Measurements from ENCODE around the gene GPI. TPM values are rescaled to one million over a fixed set of nuclear protein-coding genes. Genes with fewer than 3 reads are reported as not detected.
A peak's percentile ranks its signal among the peaks of the same experiment; 100 is the strongest.

GPI gene
- total RNA-seq, 4 donors from 2014 or later = 86.6 to 324 (median 222) TPM

DNA sequence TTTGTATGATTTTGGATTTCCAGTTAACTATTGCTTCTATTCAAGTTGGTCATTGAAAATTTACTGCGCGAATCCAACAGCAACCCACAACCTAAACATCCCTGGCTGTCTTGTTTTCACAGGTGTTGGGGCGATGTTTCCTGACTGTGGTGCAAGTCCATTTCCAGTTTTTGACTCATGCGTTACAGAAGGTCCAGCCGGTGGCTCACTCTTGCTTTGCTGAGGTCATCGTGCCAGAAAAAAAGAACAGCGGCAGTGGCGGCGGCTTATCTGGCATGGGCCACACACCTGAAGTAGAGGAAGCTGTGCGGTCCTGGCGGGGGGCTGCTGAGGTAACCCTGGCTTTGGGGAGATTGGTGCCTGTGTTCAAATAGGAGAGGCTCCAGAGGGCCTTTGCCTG lies 45.2 kb upstream of the GPI start:
- H3K27ac ChIP-seq = peak overlapping the region in 2 of 4 donors; percentile 35 to 38
- TF ChIP-seq POLR2AphosphoS5 (IDR thresholded peaks at IDR 0.05) (no peak), POLR2A (IDR thresholded peaks at IDR 0.05) (no peak), EP300 (IDR thresholded peaks at IDR 0.05) (no peak)
- TF ChIP-seq, protein P1, sequence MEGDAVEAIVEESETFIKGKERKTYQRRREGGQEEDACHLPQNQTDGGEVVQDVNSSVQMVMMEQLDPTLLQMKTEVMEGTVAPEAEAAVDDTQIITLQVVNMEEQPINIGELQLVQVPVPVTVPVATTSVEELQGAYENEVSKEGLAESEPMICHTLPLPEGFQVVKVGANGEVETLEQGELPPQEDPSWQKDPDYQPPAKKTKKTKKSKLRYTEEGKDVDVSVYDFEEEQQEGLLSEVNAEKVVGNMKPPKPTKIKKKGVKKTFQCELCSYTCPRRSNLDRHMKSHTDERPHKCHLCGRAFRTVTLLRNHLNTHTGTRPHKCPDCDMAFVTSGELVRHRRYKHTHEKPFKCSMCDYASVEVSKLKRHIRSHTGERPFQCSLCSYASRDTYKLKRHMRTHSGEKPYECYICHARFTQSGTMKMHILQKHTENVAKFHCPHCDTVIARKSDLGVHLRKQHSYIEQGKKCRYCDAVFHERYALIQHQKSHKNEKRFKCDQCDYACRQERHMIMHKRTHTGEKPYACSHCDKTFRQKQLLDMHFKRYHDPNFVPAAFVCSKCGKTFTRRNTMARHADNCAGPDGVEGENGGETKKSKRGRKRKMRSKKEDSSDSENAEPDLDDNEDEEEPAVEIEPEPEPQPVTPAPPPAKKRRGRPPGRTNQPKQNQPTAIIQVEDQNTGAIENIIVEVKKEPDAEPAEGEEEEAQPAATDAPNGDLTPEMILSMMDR (IDR thresholded peaks at IDR 0.05) = no peak
- no peaks in the 10 kb centered on the region for H3K9me3 ChIP-seq
- H3K4me3 ChIP-seq = no peak overlapping the region
- H3K27me3 ChIP-seq = no peaks in the 10 kb centered on the region
- H3K36me3 ChIP-seq = peaks cover 0 to 46% of the 10 kb centered on the region in 2 donors
- WGBS, 2 donors (ENCODE audit: low coverage in 1 of 2) = 84 to 100% methylated on average over 3 to 11 of the region's 11 CpGs
- ATAC-seq = peak; percentile 39
- H3K4me1 ChIP-seq = peaks cover 0 to 19% (median 0%) of the 10 kb centered on the region in 3 donors

DNA sequence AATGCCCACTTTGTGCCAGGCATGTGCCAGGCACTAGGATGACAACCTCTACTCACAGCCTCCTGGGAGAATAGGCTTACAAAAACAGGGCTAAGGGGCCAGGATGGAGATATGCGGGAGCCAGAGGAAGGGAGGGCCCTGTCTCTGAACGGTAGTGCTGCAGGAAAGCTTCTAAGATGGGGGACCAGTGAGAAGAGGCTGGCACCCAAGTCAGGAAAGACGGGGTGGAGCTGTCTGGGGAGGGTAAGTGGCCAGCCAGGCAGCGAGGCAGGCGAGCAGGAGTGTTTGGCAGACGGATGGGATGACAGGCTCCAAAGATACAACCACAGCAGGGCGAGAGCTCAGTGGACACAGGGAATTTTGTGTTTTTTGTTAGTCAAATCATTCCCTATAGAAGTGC lies 44.7 kb upstream of the GPI start:
- H3K27me3 ChIP-seq = no peaks in the 10 kb centered on the region
- H3K4me1 ChIP-seq = peaks cover 0 to 19% (median 0%) of the 10 kb centered on the region in 3 donors
- no peaks in the 10 kb centered on the region for H3K9me3 ChIP-seq
- 75 to 91% methylated on average over 7 of the region's 7 CpGs for WGBS, 2 donors (ENCODE audit: low coverage in 1 of 2)
- H3K4me3 ChIP-seq = no peak overlapping the region
- peaks cover 0 to 51% of the 10 kb centered on the region in 2 donors for H3K36me3 ChIP-seq
- ATAC-seq = no peak
- TF ChIP-seq EP300 (IDR thresholded peaks at IDR 0.05) (no peak), POLR2A (IDR thresholded peaks at IDR 0.05) (no peak), POLR2AphosphoS5 (IDR thresholded peaks at IDR 0.05) (no peak)
- TF ChIP-seq, protein P1 (IDR thresholded peaks at IDR 0.05) = no peak
- H3K27ac ChIP-seq = peak overlapping the region in 2 of 4 donors; percentile 35 to 38

DNA sequence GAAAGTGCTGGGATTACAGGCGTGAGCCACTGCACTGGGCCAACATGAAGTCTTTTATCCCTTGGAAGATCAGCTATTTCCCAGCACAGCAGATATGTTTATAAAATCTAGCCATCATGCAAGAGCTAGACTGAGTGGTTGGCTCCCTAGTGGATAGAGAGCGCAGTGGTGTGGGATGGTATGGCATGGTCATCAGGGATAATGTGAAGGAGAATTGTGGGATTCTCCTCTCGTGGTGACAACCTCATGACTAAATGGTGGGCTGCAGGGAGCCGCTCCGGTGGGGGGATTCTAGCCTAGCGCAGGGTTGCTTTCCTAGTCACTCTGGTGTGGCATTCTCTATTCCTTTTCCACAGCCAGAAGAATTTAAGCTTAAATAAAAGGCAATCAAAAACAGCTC lies 43.3 kb upstream of the GPI start:
- Histone ChIP-seq H3K36me3 (peaks cover 0 to 65% of the 10 kb centered on the region in 2 donors), H3K9me3 (no peaks in the 10 kb centered on the region), H3K27me3 (no peaks in the 10 kb centered on the region), H3K27ac (no peak overlapping the region), H3K4me3 (no peak overlapping the region), H3K4me1 (peaks cover 0 to 19% (median 0%) of the 10 kb centered on the region in 3 donors)
- TF ChIP-seq POLR2AphosphoS5 (IDR thresholded peaks at IDR 0.05) (no peak), POLR2A (IDR thresholded peaks at IDR 0.05) (no peak), EP300 (IDR thresholded peaks at IDR 0.05) (no peak)
- TF ChIP-seq, protein P1 (IDR thresholded peaks at IDR 0.05) = no peak
- WGBS, 2 donors (ENCODE audit: low coverage in 1 of 2) = 63 to 97% methylated on average over 4 to 5 of the region's 6 CpGs
- no peak for ATAC-seq

DNA sequence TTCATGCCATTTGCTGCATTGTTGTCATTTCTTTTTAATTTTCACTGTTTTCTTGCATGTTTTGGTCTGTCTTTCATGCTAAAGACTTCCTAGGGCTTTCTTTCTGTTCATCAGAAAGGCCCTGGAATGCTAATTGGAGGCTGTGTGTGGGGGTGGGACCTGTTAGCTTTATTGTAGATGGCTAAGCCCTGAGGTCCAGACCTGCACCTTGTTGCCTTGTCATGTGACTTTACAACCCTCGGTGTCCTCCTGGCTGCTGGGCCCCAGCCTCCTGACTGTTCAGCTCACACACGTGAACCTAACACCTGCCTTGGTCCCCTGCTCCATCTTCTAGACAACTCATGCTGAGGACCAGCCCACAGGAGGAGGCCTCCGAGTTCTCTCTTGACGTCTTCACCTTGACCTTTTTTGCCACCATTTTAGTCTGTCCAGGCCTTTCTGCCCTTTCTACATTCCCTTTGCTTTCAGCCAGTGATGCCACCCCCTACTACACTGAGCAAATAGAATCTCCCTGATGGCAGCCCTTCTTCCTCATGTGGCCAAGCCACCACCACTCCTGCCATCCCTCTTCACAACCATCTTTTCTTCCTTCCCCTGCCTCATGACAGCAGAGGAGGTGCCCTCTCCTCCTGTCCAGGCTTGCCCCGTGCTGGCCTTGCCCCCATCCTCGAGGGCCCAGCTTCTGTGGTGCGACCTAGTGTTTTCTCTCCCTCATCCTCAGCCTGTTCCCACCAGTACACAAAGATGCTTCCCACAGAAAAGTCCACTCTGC lies 41.4 kb upstream of the GPI start:
- Histone ChIP-seq H3K27me3 (no peaks in the 10 kb centered on the region), H3K27ac (no peak overlapping the region), H3K4me1 (peaks cover 0 to 8% (median 0%) of the 10 kb centered on the region in 3 donors), H3K9me3 (no peaks in the 10 kb centered on the region), H3K4me3 (no peak overlapping the region), H3K36me3 (peaks cover 0 to 84% of the 10 kb centered on the region in 2 donors)
- no peak for TF ChIP-seq EP300 (IDR thresholded peaks at IDR 0.05)
- TF ChIP-seq, protein P1 (IDR thresholded peaks at IDR 0.05) = no peak
- no peak for TF ChIP-seq POLR2AphosphoS5 (IDR thresholded peaks at IDR 0.05)
- no peak for TF ChIP-seq POLR2A (IDR thresholded peaks at IDR 0.05)
- WGBS, 2 donors (ENCODE audit: low coverage in 1 of 2) = 75 to 88% methylated on average over 4 to 7 of the region's 7 CpGs
- ATAC-seq = no peak

DNA sequence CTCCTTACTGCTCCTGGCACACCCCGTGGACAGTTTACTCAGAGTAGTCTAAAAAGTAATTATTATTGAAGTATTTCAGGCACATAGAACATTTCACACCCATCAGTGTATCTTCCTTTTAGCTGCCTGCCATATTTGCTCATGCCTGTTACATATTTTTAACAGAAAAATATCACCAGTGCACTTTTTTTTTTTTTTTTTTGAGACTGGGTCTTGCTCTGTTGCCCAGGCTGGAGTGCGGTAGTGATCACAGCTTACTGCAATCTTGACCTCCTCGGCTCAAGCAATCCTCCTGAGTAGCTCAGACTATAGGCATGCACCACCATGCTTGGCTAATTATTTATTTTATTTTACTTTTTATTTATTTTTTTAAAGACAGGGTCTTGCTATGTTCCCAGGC lies 40.7 kb upstream of the GPI start:
- Histone ChIP-seq H3K27ac (no peak overlapping the region), H3K4me1 (peaks cover 0 to 3% (median 0%) of the 10 kb centered on the region in 3 donors), H3K4me3 (no peak overlapping the region), H3K9me3 (no peaks in the 10 kb centered on the region), H3K27me3 (no peaks in the 10 kb centered on the region), H3K36me3 (peaks cover 0 to 91% of the 10 kb centered on the region in 2 donors)
- WGBS, 2 donors (ENCODE audit: low coverage in 1 of 2) = 83 to 90% methylated on average over 1 to 3 of the region's 3 CpGs
- no peak for ATAC-seq
- TF ChIP-seq POLR2A (IDR thresholded peaks at IDR 0.05) (no peak), POLR2AphosphoS5 (IDR thresholded peaks at IDR 0.05) (no peak), EP300 (IDR thresholded peaks at IDR 0.05) (no peak)
- TF ChIP-seq, protein P1 (IDR thresholded peaks at IDR 0.05) = no peak
